Panc1 (cell line): ENCODE results near the gene PILRA.

ENCODE experiments used
- POLR2AphosphoS5 ChIP-seq: IDR thresholded peaks from 2 replicates; pipeline ENCODE4 v1.6.1; 2012; ENCODE audit warnings: mild to moderate bottlenecking, low read depth, low read length, moderate library complexity
- SIN3A ChIP-seq: IDR thresholded peaks from 2 replicates; pipeline ENCODE4 v1.6.1; 2012; ENCODE audit warnings: low read depth, mild to moderate bottlenecking, low read length, moderate library complexity, borderline replicate concordance; ENCODE audit not compliant: insufficient read depth
- TF ChIP-seq, protein P1 (sequence below): fragments of 450-650 bp; IDR thresholded peaks from 2 replicates; pipeline ENCODE4 v1.5.1; 2017; ENCODE audit warnings: mild to moderate bottlenecking
- TF ChIP-seq, protein P2 (sequence below), 2 experiments: IDR thresholded peaks; 2 replicates each; pipeline ENCODE4 v1.6.1; 2011 to 2012; ENCODE audit warnings: low read depth in 2 of 2, control low read depth in 1 of 2, low read length in 1 of 2, mild to moderate bottlenecking in 1 of 2, moderate library complexity in 1 of 2; ENCODE audit not compliant: insufficient read depth in 1 of 2

DNA sequence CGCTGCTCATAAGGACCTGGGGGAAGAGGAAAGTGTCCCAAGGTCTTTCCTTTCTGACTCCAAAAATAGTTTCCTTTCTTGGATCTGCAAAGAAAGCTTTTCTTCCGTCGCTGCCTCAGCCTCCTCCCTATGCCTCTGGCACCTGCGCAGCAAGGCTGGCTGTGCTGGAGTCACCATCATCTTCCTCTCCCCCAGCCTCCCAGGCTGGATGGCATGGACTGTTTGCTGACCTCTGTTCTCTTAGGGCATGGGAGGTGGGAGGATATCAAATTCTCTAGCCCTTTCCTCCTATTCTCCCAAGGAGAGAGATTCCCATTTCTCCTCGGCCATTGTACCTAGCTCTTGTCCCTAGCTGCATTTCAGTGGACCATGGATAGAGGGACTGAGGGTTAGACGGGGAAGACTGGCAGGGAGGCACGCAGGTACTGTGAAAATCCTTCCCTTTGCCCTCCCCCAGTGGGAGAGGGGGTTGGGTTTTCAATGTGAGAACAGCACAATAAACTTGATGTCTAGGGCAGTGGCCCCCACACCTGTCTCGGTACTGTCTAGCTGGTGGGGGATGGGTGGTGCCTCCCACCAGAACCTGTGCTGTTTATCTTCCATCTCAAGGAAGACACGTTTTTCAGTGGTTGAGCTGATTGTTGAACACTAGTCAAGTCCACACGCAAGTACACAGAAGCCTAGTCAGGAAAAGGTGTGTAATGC is 60.5 kb downstream of the PILRA start:
- no peak for TF ChIP-seq SIN3A
- TF ChIP-seq, protein P1, sequence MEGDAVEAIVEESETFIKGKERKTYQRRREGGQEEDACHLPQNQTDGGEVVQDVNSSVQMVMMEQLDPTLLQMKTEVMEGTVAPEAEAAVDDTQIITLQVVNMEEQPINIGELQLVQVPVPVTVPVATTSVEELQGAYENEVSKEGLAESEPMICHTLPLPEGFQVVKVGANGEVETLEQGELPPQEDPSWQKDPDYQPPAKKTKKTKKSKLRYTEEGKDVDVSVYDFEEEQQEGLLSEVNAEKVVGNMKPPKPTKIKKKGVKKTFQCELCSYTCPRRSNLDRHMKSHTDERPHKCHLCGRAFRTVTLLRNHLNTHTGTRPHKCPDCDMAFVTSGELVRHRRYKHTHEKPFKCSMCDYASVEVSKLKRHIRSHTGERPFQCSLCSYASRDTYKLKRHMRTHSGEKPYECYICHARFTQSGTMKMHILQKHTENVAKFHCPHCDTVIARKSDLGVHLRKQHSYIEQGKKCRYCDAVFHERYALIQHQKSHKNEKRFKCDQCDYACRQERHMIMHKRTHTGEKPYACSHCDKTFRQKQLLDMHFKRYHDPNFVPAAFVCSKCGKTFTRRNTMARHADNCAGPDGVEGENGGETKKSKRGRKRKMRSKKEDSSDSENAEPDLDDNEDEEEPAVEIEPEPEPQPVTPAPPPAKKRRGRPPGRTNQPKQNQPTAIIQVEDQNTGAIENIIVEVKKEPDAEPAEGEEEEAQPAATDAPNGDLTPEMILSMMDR = no peak
- TF ChIP-seq POLR2AphosphoS5 = no peak; the same call in 1 of the 2 replicates
- TF ChIP-seq, protein P2, sequence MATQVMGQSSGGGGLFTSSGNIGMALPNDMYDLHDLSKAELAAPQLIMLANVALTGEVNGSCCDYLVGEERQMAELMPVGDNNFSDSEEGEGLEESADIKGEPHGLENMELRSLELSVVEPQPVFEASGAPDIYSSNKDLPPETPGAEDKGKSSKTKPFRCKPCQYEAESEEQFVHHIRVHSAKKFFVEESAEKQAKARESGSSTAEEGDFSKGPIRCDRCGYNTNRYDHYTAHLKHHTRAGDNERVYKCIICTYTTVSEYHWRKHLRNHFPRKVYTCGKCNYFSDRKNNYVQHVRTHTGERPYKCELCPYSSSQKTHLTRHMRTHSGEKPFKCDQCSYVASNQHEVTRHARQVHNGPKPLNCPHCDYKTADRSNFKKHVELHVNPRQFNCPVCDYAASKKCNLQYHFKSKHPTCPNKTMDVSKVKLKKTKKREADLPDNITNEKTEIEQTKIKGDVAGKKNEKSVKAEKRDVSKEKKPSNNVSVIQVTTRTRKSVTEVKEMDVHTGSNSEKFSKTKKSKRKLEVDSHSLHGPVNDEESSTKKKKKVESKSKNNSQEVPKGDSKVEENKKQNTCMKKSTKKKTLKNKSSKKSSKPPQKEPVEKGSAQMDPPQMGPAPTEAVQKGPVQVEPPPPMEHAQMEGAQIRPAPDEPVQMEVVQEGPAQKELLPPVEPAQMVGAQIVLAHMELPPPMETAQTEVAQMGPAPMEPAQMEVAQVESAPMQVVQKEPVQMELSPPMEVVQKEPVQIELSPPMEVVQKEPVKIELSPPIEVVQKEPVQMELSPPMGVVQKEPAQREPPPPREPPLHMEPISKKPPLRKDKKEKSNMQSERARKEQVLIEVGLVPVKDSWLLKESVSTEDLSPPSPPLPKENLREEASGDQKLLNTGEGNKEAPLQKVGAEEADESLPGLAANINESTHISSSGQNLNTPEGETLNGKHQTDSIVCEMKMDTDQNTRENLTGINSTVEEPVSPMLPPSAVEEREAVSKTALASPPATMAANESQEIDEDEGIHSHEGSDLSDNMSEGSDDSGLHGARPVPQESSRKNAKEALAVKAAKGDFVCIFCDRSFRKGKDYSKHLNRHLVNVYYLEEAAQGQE (IDR thresholded peaks at IDR 0.05; ENCODE audit: insufficient read depth in 1 of 2, low read depth in 2 of 2, low read length in 1 of 2) = no peak
